A673 (cell line): ENCODE data around the gene RAX2. TPM values are rescaled to one million over a fixed set of nuclear protein-coding genes. Genes with fewer than 3 reads are reported as not detected.

Experiments
- BruUV-seq: library from RNA; stranded (reverse); fragments of 400-500 nt; replicated peaks from 2 replicates; lab custom pipeline; 2021; lab: Mats Ljungman, UMichigan
- CTCF ChIA-PET: fragments of 300-600 bp; sonication (Branson Sonifier 250); formaldehyde crosslinking; loops from one replicate; lab custom pipeline; 2022; ENCODE audit warnings: antibody characterized with exemption; lab: Charles Lee
- POLR2A ChIA-PET: fragments of 300-600 bp; sonication (Branson Sonifier 250); formaldehyde crosslinking; loops from one replicate; lab custom pipeline; 2022; ENCODE audit warnings: antibody characterized with exemption; ENCODE audit not compliant: low non-redundant PET; lab: Charles Lee
- DNase-seq: peaks from one replicate; pipeline ENCODE4 v3.0.0-alpha.2; 2015; ENCODE audit warnings: low spot score
- H3K27ac ChIP-seq: fragments of 200-600 bp; sonication (generic); 2 replicates; pipeline ENCODE4 v1.5.1; 2016; ENCODE audit warnings: mixed run types, low read depth, mild to moderate bottlenecking, mixed read lengths, antibody characterized with exemption, low read length; ENCODE audit not compliant: poor library complexity, severe bottlenecking
- H3K27me3 ChIP-seq: fragments of 200-600 bp; sonication (generic); replicated peaks from 2 replicates; pipeline ENCODE4 v1.6.1; 2017; ENCODE audit warnings: mixed run types, low read depth, mild to moderate bottlenecking, mixed read lengths, antibody characterized with exemption, low read length; ENCODE audit not compliant: insufficient read depth, poor library complexity
- H3K36me3 ChIP-seq: fragments of 200-600 bp; sonication (generic); 2 replicates; pipeline ENCODE4 v1.6.1; 2016; ENCODE audit warnings: mixed run types, mild to moderate bottlenecking, mixed read lengths, antibody characterized with exemption, low read length; ENCODE audit not compliant: insufficient read depth, poor library complexity, severe bottlenecking
- H3K4me1 ChIP-seq: fragments of 200-600 bp; sonication (generic); 2 replicates; pipeline ENCODE4 v1.6.1; 2017; ENCODE audit warnings: mixed run types, mild to moderate bottlenecking, mixed read lengths, antibody characterized with exemption, low read length; ENCODE audit not compliant: insufficient read depth, poor library complexity, severe bottlenecking
- H3K4me3 ChIP-seq: fragments of 200-600 bp; sonication (generic); 2 replicates; pipeline ENCODE4 v1.5.1; 2016; ENCODE audit warnings: low read depth, mixed run types, mild to moderate bottlenecking, mixed read lengths, low read length; ENCODE audit not compliant: poor library complexity, severe bottlenecking
- H3K9me3 ChIP-seq: fragments of 200-600 bp; sonication (generic); 2 replicates; pipeline ENCODE4 v1.6.1; 2016; ENCODE audit warnings: mixed run types, low read depth, mild to moderate bottlenecking, mixed read lengths, antibody characterized with exemption, low read length; ENCODE audit not compliant: poor library complexity, severe bottlenecking
- EZH2 ChIP-seq: fragments of 200-600 bp; sonication (generic); IDR thresholded peaks from 2 replicates; pipeline ENCODE4 v1.6.1; 2017; ENCODE audit warnings: borderline replicate concordance, low read depth, mild to moderate bottlenecking, mixed read lengths, antibody characterized with exemption, low read length; ENCODE audit not compliant: poor library complexity, severe bottlenecking
- intact Hi-C: fragments of 100-400 bp; cut with micrococcal nuclease; formaldehyde crosslinking; loops from one replicate; pipeline ENCODE4 v1.10.0; 2022; ENCODE audit not compliant: unreplicated experiment
- total RNA-seq: library from RNA; stranded (reverse); gene quantifications from 2 replicates; pipeline ENCODE4 v1.2.3, GENCODE V29; 2021
- TF ChIP-seq, protein P1 (sequence below): fragments of 300-800, 200-600 bp; sonication (generic); conservative IDR thresholded peaks from 2 replicates; pipeline ENCODE4 v1.5.1; 2017; ENCODE audit warnings: low read depth, mild to moderate bottlenecking, antibody characterized with exemption, low read length, moderate library complexity, mixed read lengths

Gene RAX2
- total RNA-seq, 1 experiment from 2014 or later: not detected

DNA sequence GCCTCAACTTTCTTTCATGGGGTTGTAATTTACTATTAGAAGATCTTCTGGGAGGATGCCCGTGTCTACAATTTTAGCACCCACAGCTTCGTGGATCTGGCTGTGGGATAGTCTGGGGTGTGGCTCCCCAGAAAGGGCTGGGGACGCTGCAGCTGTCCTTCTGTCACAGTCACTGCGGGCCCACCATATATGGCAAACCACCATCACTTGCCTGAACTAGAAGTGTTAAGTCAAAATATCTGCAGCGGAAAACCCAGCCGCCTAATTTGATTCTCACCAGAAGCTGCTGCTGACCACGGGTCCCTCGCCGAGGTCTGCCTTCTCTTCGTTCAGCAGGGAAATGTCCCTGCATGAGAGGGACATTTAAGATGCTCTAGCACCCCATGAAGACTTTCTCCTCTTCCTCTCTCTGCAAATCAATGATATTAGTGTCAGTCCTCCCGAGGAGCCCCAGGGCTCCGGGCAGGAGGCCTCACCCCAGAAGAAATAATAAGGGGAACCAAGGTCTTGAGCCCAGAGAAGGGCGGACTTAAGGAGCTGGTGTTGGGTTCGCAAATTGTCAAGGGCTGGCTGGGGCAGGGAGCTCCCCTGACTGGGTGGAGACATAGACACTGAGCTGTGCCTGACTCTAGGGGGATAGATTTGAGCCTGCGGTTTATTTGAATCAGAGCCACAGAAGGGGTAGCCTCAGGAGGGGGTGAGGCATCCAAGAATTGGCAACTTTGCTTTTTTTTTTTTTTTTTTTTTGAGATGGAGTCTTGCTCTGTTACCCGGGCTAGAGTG is 17.2 kb upstream of the RAX2 start:
- Histone ChIP-seq H3K27ac (no peak overlapping the region), H3K4me1 (no peaks in the 10 kb centered on the region), H3K9me3 (no peaks in the 10 kb centered on the region), H3K36me3 (no peaks in the 10 kb centered on the region), H3K4me3 (no peak overlapping the region), H3K27me3 (no peaks in the 10 kb centered on the region)
- TF ChIP-seq EZH2: no peak
- TF ChIP-seq, protein P1, sequence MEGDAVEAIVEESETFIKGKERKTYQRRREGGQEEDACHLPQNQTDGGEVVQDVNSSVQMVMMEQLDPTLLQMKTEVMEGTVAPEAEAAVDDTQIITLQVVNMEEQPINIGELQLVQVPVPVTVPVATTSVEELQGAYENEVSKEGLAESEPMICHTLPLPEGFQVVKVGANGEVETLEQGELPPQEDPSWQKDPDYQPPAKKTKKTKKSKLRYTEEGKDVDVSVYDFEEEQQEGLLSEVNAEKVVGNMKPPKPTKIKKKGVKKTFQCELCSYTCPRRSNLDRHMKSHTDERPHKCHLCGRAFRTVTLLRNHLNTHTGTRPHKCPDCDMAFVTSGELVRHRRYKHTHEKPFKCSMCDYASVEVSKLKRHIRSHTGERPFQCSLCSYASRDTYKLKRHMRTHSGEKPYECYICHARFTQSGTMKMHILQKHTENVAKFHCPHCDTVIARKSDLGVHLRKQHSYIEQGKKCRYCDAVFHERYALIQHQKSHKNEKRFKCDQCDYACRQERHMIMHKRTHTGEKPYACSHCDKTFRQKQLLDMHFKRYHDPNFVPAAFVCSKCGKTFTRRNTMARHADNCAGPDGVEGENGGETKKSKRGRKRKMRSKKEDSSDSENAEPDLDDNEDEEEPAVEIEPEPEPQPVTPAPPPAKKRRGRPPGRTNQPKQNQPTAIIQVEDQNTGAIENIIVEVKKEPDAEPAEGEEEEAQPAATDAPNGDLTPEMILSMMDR: no peak
- DNase-seq: no peak
- no TSS peak for BruUV-seq
- intact Hi-C loops: no loop called here
- ChIA-PET POLR2A (interaction anchor here (0.6 kb wide), 1 partner anchor 352 kb away, joined by 8 read pairs; no protein-coding TSS in a partner anchor), CTCF (interaction anchor here (0.5 kb wide), 1 partner anchor 41 kb away, joined by 7 read pairs; no protein-coding TSS in a partner anchor)

DNA sequence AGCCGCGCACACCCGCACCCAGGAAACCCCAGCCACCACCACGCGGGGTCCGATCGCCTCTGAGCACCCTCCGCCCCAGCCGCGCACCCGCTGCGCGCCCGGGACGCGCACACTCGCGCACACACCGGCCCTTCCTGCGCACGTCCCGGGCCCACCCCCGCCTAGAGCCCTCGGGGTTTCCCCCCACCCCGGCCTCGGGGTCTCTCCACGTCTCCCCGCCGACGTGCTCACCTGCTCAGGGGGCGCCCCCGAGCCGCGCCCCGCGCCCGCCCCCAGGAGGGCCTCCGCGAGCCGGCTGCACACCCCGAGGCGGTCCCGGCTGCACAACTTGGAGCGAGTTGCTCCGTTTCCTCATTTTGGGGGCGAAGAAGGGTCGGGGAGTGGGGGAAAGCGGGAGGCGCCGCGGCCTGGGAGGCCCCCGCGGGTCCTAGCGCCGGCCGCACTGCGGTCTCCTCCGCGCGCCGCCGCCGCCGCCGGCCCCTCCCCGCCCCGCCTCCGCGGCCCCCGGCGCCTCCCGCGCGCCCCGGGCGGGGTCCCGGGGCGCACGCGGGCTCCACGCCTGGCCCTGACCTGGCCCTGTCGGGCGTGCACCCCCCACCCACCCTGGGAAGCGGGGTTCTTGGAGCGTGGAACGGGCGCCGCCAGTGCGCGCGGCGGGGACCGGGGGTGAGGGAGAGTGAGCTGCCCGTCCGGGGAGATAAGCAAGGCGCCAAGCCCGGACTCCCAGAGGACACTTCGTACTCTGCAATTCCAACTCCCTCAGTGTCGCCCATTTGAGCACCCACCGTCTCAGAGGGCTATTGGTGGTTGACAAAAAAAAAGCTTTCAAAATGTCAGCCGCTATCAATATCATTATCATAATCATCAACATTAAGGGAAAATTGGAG is 14.2 kb upstream of the RAX2 start, which contains the start of gene MATK:
TSS of gene MATK (minus strand) at position 444 of the 887 bp plus-strand sequence. CDS start 1,246 bp downstream, outside the sequence.
- Histone ChIP-seq H3K4me3 (peak within 1 kb of the TSS; percentile 66), H3K27ac (peak within 1 kb of the TSS; percentile 47), H3K27me3 (no peaks in the 10 kb centered on the region), H3K4me1 (no peaks in the 10 kb centered on the region), H3K36me3 (no peaks in the 10 kb centered on the region), H3K9me3 (peaks cover 13% of the 10 kb centered on the region)
- ChIA-PET CTCF (no interaction called here), POLR2A (no interaction called here)
- no TSS peak for BruUV-seq
- no peak for DNase-seq
- intact Hi-C loops: no loop called here
- TF ChIP-seq EZH2: no peak
- TF ChIP-seq, protein P1: no peak

DNA sequence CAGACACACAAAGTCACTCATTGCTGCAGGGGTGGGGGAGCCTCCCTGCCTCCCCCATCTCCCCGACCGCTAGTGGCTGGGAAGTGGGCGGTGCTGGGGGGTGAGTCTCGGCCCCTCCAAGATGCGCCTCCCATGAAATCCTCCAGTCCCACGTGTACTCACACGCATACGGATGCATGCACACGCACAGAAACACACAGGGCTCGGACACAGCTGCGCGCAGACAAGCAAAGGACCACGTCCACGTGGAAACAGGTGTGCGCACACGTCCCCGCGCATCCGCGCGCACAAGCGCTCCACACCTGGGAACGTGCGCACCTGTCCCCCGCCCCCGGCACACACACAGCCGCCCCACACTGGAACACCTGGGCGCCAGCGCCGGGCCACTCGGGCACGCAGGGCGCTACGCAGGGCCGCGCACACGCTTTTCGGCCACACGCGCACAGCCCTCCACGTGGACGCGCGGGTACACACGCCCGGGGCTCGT is 13.5 kb upstream of the RAX2 start:
- peaks cover 15% of the 10 kb centered on the region for H3K9me3 ChIP-seq
- DNase-seq: no peak
- POLR2A ChIA-PET: no interaction called here
- H3K27me3 ChIP-seq: no peaks in the 10 kb centered on the region
- TF ChIP-seq EZH2: no peak
- TF ChIP-seq, protein P1: no peak
- H3K36me3 ChIP-seq: no peaks in the 10 kb centered on the region
- no TSS peak for BruUV-seq
- H3K4me1 ChIP-seq: no peaks in the 10 kb centered on the region
- intact Hi-C loops: no loop called here
- peak overlapping the region; percentile 47 for H3K27ac ChIP-seq
- H3K4me3 ChIP-seq: peak overlapping the region; percentile 66
- CTCF ChIA-PET: no interaction called here
